Activated CD4-positive, CD25-positive, alpha-beta regulatory T cell treated with anti-CD3 and anti-CD28 coated beads, Interleukin-2, amount 50 U/mL, for 72 hours (primary cell): ENCODE results near the gene MTF1.
"Not testable (repeated sequence)": the region's sequence is repeated elsewhere in the genome, so short reads cannot be mapped to it uniquely, and the experiment has no call there.

Experiments used
- DNase-seq: peaks from one replicate; pipeline ENCODE4 v3.0.0; 2021

The MTF1 gene

DNA sequence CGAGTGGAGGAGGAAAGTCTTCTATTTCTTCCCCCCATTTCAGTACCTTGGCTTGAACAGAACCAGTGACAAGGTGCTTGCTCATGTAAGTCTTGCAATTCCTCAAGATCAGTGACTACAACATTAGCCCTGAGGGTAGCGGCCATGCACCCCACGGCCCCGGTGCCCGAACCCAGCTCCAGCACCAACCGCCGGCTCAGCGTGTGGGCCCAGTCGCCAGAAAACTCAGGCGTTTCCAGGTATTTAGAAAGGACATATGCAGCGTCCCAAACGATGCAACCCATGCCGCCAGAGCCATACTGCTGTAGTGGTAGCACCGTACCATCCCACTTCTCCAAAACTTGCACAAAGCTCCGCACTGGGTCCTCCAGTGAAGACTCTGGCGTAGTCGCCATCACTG is 76.9 kb downstream of the MTF1 start:
- DNase-seq = no peak

DNA sequence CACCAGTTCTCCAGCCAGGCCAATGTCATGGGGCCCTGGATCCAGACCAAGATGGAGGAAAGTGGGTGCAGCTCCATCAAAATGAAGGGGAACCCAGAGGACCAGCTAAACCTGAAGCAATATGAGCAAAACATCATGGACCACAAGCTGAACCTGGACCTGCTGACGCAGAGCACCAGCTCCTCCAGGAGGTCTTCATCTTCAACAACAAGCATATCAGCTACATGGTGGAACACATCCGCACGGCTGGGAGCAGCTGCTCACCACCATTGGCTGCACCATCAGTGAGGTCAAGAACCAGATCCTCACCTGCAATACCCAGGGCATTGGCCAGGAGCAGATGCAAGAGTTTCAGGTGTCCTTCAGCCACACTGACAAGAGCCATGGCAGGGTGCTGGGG is 80.7 kb downstream of the MTF1 start:
- no peak for DNase-seq

DNA sequence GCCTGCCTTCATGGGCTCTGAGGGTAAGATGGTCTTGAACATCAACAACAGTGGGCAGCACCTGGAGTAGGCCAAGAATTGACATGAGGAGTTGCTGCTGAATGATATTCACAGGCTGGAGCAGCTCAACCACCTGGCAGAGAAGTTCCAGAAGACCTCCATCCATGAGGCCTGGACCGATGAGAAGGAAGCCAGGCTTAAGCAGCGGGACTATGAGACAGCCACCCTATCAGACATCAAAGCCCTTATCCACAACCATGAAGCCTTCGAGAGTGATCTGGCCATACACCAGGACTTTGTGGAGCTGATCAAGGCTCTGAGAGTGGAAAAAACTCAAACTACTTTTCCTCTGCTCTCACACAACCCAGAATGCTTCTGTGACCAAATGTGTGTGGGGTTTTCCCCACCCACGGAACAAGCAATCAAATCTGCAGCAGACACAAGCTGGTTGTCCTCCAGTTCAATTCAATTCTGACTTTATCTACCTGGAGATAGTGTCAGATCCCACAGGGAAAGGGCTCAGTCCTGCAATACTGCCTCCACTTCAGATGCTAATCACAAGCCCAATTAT is 82.4 kb downstream of the MTF1 start:
- DNase-seq = no peak

DNA sequence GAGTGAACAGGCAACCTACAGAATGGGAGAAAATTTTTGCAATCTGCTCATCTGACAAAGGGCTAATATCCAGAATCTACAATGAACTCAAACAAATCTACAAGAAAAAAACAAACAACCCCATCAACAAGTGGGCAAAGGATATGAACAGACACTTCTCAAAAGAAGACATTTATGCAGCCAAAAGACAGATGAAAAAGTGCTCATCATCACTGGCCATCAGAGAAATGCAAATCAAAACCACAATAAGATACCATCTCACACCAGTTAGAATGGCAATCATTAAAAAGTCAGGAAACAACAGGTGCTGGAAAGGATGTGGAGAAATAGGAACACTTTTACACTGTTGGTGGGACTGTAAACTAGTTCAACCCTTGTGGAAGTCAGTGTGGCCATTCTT is 88.0 kb downstream of the MTF1 start:
- not testable (repeated sequence) for DNase-seq

DNA sequence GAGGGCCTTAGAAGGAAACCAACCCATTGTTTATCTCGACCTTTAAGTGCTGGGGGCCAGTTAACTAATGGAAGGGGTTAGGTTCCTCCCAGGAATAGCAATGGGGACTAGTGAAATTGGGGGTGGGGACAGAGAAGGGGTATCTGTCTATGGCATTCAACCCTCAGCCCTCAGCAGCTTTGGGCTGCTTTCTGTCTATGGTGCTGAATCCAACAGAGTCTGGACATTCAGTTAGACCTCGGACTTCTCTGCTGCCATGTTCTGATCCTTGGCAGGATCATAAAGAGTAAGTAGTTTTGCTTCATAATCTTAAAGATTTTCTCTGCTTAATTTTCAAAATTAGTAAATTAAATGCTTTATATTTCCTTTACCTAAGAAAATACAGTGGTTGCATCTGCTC is 91.9 kb downstream of the MTF1 start:
- DNase-seq = no peak

DNA sequence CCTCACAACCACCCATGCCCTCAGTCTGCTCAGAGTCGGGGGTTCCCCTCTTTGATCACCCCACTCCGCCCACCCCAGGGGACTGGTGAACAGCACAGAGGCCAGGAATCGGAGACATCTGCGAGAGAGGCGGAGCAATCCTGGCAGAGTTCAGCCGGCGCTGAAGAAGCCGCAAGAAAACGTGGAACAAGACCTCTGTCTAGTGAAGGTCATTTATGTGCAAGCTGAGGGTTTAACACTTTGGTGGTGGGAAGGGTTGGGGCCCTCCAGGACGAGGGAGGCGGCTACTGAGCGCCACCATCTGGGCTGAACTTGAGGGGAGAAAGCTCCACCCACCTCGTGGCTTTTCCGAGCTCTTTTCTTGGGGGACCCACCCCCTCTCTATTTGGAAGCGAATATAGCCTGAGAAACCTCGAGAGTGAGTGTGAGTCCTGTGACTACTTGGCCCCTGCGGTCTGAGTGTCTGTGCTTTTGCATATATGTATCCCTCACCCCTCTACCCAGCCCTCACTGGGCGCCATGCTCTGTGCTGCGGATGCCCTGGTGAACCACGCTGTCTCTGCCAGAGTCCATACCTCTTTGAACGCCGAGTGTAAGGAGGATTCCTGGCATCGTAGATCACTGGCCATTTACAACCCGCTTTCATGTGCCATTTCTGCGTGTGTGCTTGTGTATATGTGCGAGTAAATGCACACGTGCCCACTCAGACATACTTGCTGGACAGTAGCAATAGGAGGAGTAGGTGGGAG is 93.3 kb downstream of the MTF1 start:
- no peak for DNase-seq

DNA sequence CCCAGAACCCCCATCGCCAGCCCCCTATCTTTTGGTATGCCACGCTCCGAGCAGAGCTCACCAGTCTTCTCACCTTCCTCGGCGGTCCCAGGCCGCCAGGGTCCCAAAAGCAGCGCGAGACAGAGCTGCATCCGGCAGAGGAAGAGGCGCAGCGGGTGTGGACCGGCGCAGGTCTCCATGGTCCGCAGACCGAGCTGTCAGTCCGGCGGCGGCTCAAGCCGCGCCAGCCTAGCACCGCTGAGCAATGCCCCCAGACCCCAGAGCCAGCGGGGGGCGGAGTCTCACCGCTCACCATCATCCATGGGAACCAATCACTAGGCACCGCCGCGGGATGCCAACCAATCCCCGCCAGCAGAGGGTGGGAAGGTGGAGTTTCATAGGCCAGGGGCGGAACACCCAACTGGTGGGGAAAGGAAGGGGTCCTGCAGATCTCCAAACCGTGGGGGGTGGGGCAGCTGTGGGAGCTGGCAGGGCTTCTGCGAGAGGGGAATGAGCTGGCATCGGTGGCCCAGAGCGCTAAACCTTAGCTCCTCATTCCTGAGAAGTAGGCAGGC is 94.4 kb downstream of the MTF1 start, which contains the start of gene EPHA10:
Gene EPHA10 (minus strand): TSS at position 233 of the 554 bp plus-strand sequence. CDS start 54 bp downstream, at position 179.
- DNase-seq = no peak

DNA sequence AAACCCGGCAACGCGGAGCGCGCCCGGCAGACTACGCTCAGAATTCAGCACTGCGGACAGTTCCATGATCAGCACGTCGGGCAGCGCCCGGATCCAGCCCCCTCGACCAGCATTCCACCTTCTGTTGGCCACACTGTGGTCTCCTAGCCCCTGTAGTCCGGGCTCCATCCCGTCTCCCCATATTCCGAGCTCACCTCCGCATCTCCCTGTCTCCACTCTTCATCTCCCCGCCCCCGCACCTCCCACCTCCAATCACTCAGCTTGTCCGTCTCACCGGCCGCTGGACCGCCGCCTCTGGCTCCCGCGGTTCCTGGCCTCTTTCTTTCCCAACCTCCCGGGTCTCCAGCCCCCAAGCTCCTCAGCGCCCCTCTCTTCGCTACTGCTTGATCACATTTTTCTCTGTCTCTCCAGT is 95.0 kb downstream of the MTF1 start:
- DNase-seq = no peak

DNA sequence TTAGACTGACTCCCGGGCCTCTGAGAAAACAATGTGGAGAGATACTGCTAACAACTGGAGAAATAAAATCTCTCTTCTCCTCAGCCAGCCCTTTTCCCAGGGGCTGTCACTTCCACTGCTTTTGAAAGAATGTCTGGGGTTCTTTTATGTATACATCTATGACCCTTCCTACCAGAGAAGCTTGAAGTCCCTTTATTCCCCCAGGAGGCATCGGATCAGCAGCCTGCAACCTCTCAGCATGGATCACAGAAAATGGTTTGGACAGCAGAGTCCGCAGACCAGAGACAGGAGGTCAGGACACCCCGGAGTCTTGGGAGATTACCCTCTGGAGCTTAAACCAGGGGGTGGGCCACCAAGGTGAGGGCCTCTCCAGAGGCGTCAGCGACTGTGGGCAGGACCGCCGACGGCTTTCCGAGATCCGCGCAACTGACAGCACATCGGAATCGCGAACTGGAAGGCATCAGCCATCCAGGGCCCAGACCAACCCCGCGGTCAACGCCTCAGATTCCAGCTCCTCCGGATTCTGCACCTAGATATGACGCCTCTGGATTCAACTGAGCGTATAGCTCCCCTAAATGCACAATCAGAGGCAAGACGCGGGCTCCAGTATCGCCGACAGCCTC is 95.5 kb downstream of the MTF1 start:
- DNase-seq = no peak

DNA sequence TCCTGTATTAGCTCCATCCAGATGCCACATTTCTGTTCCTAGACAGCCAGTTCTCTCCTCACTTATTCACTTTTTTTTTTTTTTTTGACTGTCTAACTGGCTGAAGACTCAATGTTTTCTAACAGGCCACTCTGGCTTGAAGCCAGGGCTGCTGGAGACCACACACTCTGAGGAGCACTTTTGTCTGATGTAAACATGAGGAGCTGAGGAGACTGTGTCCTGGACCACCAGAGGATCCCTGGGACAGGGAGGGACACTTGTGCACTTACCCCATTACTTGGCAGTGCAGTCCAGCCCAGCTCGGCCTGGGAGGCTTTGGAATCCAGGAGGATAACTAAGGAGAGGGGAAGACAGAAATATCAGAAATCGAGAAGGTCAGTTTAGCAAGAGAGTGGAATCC is 96.9 kb downstream of the MTF1 start:
- no peak for DNase-seq

DNA sequence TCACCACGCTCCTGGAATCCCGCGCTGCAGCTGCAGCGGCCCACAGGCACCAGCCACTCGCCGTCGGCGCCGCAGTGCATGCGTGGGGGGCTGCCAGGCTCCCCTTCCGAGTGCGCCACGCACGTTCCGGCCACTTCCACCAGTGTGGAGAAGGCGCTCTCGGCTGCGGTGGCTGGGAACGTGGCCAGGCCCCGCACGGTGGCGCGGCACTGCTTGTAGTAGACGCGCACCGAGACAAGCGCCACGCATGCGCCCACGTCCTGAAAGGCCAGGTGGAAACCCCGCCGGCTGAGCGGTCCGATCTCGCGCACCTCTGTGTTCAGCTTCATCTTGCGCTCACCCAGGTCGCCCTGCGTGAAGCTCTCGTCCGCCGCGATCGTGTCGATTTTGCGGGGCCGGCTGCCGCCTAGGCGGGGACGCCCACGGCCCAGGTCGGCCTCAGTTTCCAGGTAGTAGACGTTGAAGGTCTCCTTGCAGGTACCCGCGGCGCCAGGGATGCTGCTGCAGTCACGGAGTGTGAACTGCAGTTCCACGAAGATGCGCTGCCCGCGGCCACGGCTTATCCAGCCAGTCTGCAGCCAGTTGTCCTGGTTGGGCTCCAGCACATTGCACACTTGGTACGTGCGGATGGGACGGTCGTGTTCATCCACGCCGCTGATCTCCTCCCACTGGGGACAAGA is 97.8 kb downstream of the MTF1 start:
- no peak for DNase-seq
